Neural progenitor cell (in vitro differentiated cells): Measurements from ENCODE around the gene ADGRG2. TPM values are rescaled to one million over a fixed set of nuclear protein-coding genes. Genes with fewer than 3 reads are reported as not detected.

ENCODE experiments used
- DNase-seq: peaks from one replicate; pipeline ENCODE4 v3.0.0-alpha.2; 2016; ENCODE audit warnings: low spot score
- H2AFZ ChIP-seq: fragments of 200-600 bp; sonication (generic); replicated peaks from 2 replicates; pipeline ENCODE4 v1.6.1; 2016; ENCODE audit warnings: antibody characterized with exemption
- H3F3A ChIP-seq: fragments of 200-600 bp; sonication (generic); 2 replicates; pipeline ENCODE4 v1.6.1; 2016; ENCODE audit warnings: antibody characterized with exemption, low read depth
- H3K27ac ChIP-seq: fragments of 200-600 bp; sonication (generic); 2 replicates; pipeline ENCODE4 v1.5.1; 2016; ENCODE audit warnings: mild to moderate bottlenecking
- H3K27me3 ChIP-seq: fragments of 200-600 bp; sonication (generic); 2 replicates; pipeline ENCODE4 v1.6.1; 2016; ENCODE audit warnings: mild to moderate bottlenecking, moderate library complexity
- H3K36me3 ChIP-seq: fragments of 200-600 bp; sonication (generic); 2 replicates; pipeline ENCODE4 v1.5.1; 2016
- H3K4me1 ChIP-seq: fragments of 200-600 bp; sonication (generic); 2 replicates; pipeline ENCODE4 v1.6.1; 2016; ENCODE audit warnings: mixed run types
- H3K4me2 ChIP-seq: fragments of 200-600 bp; sonication (generic); 2 replicates; pipeline ENCODE4 v1.6.1; 2016
- H3K4me3 ChIP-seq: fragments of 200-600 bp; sonication (generic); 2 replicates; pipeline ENCODE4 v1.5.1; 2016
- H3K79me2 ChIP-seq: fragments of 200-600 bp; sonication (generic); 2 replicates; pipeline ENCODE4 v1.6.1; 2016; ENCODE audit warnings: low read depth
- H3K9ac ChIP-seq: fragments of 200-600 bp; sonication (generic); 2 replicates; pipeline ENCODE4 v1.6.1; 2016
- H3K9me3 ChIP-seq: fragments of 200-600 bp; sonication (generic); 2 replicates; pipeline ENCODE4 v1.5.1; 2016; ENCODE audit warnings: low read depth
- H4K20me1 ChIP-seq: fragments of 200-600 bp; sonication (generic); 2 replicates; pipeline ENCODE4 v1.6.1; 2016; ENCODE audit warnings: low read depth
- H3K27ac Mint-ChIP-seq: 3 replicates; pipeline ENCODE4 v1.8.0; 2021; ENCODE audit warnings: mixed read lengths
- H3K27me3 Mint-ChIP-seq: 2 replicates; pipeline ENCODE4 v1.8.0; 2022; ENCODE audit warnings: low read depth, mild to moderate bottlenecking, inconsistent platforms, moderate library complexity, mixed read lengths; ENCODE audit not compliant: insufficient read depth
- H3K36me3 Mint-ChIP-seq: 3 replicates; pipeline ENCODE4 v1.8.0; 2021; ENCODE audit warnings: mixed read lengths
- H3K4me1 Mint-ChIP-seq: 3 replicates; pipeline ENCODE4 v1.8.0; 2021; ENCODE audit warnings: mixed read lengths
- H3K4me3 Mint-ChIP-seq: 3 replicates; pipeline ENCODE4 v1.8.0; 2021; ENCODE audit warnings: mild to moderate bottlenecking, moderate library complexity, mixed read lengths
- H3K9me3 Mint-ChIP-seq: 3 replicates; pipeline ENCODE4 v1.8.0; 2020; ENCODE audit warnings: mixed read lengths
- EZH2 ChIP-seq: fragments of 200-600 bp; sonication (generic); IDR thresholded peaks from 2 replicates; pipeline ENCODE4 v1.6.1; 2017; ENCODE audit warnings: antibody characterized with exemption, mild to moderate bottlenecking, moderate library complexity
- EZH2phosphoT487 ChIP-seq: fragments of 200-600 bp; sonication (generic); IDR thresholded peaks from 2 replicates; pipeline ENCODE4 v1.6.1; 2017; ENCODE audit warnings: antibody characterized with exemption
- total RNA-seq: library from RNA; depleted of rRNA; stranded (reverse); fragments of >200 nt; gene quantifications from 2 replicates; pipeline ENCODE4 v1.2.3, GENCODE V29; 2015; ENCODE audit warnings: low replicate concordance
- TF ChIP-seq, protein P1 (sequence below): fragments of 200-600 bp; sonication (generic); IDR thresholded peaks from 2 replicates; pipeline ENCODE4 v1.5.1; 2017; ENCODE audit warnings: antibody characterized with exemption, mild to moderate bottlenecking

ADGRG2 gene
- total RNA-seq, 1 donor from 2014 or later = 0.80 TPM

GRCh38 chrX:19057856-19058255 lies 64.4 kb downstream of the ADGRG2 start:
- Mint-ChIP-seq H3K4me1 (no peaks in the 10 kb centered on the region), H3K9me3 (peaks cover 9% of the 10 kb centered on the region), H3K27me3 (no peaks in the 10 kb centered on the region), H3K27ac (no peak overlapping the region), H3K4me3 (no peak overlapping the region), H3K36me3 (no peaks in the 10 kb centered on the region)
- H3K27ac ChIP-seq = no peak overlapping the region
- DNase-seq = no peak
- no peaks in the 10 kb centered on the region for H3K79me2 ChIP-seq
- H3F3A ChIP-seq = no peaks in the 10 kb centered on the region
- no peak overlapping the region for H3K4me2 ChIP-seq
- no peaks in the 10 kb centered on the region for H3K4me1 ChIP-seq
- no peak overlapping the region for H2AFZ ChIP-seq
- H3K4me3 ChIP-seq = no peak overlapping the region
- H3K9ac ChIP-seq = no peak overlapping the region
- no peaks in the 10 kb centered on the region for H3K9me3 ChIP-seq
- no peaks in the 10 kb centered on the region for H4K20me1 ChIP-seq
- no peaks in the 10 kb centered on the region for H3K27me3 ChIP-seq
- no peaks in the 10 kb centered on the region for H3K36me3 ChIP-seq
- TF ChIP-seq EZH2 (no peak), EZH2phosphoT487 (no peak)
- TF ChIP-seq, protein P1, sequence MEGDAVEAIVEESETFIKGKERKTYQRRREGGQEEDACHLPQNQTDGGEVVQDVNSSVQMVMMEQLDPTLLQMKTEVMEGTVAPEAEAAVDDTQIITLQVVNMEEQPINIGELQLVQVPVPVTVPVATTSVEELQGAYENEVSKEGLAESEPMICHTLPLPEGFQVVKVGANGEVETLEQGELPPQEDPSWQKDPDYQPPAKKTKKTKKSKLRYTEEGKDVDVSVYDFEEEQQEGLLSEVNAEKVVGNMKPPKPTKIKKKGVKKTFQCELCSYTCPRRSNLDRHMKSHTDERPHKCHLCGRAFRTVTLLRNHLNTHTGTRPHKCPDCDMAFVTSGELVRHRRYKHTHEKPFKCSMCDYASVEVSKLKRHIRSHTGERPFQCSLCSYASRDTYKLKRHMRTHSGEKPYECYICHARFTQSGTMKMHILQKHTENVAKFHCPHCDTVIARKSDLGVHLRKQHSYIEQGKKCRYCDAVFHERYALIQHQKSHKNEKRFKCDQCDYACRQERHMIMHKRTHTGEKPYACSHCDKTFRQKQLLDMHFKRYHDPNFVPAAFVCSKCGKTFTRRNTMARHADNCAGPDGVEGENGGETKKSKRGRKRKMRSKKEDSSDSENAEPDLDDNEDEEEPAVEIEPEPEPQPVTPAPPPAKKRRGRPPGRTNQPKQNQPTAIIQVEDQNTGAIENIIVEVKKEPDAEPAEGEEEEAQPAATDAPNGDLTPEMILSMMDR = no peak

- no peak for DNase-seq
- no peaks in the 10 kb centered on the region for H3K36me3 ChIP-seq
- H3K4me1 ChIP-seq = no peaks in the 10 kb centered on the region
- Mint-ChIP-seq H3K4me1 (no peaks in the 10 kb centered on the region), H3K4me3 (no peak overlapping the region), H3K36me3 (no peaks in the 10 kb centered on the region), H3K27me3 (no peaks in the 10 kb centered on the region), H3K9me3 (peaks cover 8% of the 10 kb centered on the region), H3K27ac (no peak overlapping the region)
- TF ChIP-seq, protein P1 = no peak
- TF ChIP-seq EZH2phosphoT487 (no peak), EZH2 (no peak)
- H2AFZ ChIP-seq = no peak overlapping the region
- H3K27me3 ChIP-seq = no peaks in the 10 kb centered on the region
- H3K4me3 ChIP-seq = no peak overlapping the region
- H3F3A ChIP-seq = no peaks in the 10 kb centered on the region
- H3K9ac ChIP-seq = no peak overlapping the region
- no peaks in the 10 kb centered on the region for H4K20me1 ChIP-seq
- H3K9me3 ChIP-seq = no peaks in the 10 kb centered on the region
- no peak overlapping the region for H3K4me2 ChIP-seq
- no peaks in the 10 kb centered on the region for H3K79me2 ChIP-seq
- H3K27ac ChIP-seq = no peak overlapping the region
Observed at GRCh38 chrX:19049110-19049509, 73.2 kb downstream of the ADGRG2 start.

DNA sequence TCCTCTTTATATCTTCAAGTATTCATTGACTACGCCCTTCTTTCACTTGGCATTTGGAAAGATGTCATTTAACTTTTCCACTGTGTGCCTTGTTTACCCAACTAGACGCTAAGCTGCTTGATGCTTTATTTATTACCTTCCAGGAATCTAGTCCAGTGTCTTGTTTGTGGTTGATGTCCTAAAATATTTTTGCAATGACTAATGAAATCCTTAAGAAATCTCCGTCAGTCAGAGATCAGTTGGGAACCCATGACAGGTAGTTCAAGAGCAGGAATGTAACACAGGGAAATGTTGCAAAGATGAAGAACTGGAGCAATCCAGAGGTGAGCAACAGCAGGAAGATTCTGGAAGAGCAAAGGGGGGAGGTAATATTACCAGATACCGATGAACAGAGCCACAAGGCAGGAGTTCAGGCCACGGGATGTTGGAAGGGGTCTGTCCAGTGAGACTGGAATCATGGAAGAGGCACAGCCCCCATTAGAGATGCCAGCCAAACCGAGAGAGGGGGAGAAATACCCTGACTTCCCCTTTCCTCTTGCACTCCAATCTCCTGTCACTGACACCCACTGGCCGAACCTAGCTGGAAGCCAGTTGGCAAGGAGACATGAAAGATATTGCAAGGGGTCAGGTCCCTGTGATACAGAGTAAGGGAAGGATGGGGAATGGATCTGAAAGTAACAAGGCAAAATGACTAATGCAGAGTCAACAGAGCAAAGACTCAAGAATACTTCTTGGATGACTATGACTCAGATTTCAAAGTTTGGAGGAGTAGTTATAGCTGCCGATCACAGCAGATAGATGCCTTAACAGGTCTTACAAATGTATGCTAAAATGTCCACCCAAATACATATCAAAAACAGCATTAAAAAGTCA lies 75.7 kb downstream of the ADGRG2 start:
- H3K9me3 ChIP-seq = no peaks in the 10 kb centered on the region
- no peak overlapping the region for H3K4me3 ChIP-seq
- Mint-ChIP-seq H3K36me3 (no peaks in the 10 kb centered on the region), H3K4me1 (no peaks in the 10 kb centered on the region), H3K27me3 (no peaks in the 10 kb centered on the region), H3K27ac (no peak overlapping the region), H3K9me3 (peaks cover 8% of the 10 kb centered on the region), H3K4me3 (no peak overlapping the region)
- H4K20me1 ChIP-seq = no peaks in the 10 kb centered on the region
- H3K4me1 ChIP-seq = no peaks in the 10 kb centered on the region
- H3K79me2 ChIP-seq = no peaks in the 10 kb centered on the region
- DNase-seq = no peak
- no peak overlapping the region for H3K9ac ChIP-seq
- no peak overlapping the region for H3K27ac ChIP-seq
- H3K4me2 ChIP-seq = no peak overlapping the region
- no peaks in the 10 kb centered on the region for H3K36me3 ChIP-seq
- TF ChIP-seq, protein P1 = no peak
- no peak for TF ChIP-seq EZH2
- TF ChIP-seq EZH2phosphoT487 = no peak
- no peaks in the 10 kb centered on the region for H3F3A ChIP-seq
- H3K27me3 ChIP-seq = no peaks in the 10 kb centered on the region
- H2AFZ ChIP-seq = no peak overlapping the region
